Prostate gland (tissue), 2 donors: ENCODE measurements around the gene PKN2.

ENCODE experiments used
- POLR2A ChIP-seq: fragments of 450-650 bp; IDR thresholded peaks from one replicate; pipeline ENCODE4 v1.6.1; 2016; ENCODE audit warnings: antibody characterized with exemption, mild to moderate bottlenecking
- TF ChIP-seq, protein P1 (sequence below), 4 experiments: fragments of 200-600 bp in 2 of 4; fragments of 450-650 bp in 2 of 4; sonication (generic) in 2 of 4; IDR thresholded peaks; 1 replicate in 3 of 4; 2 replicates in 1 of 4; pipeline ENCODE4 v1.5.1; 2016 to 2019; ENCODE audit warnings: antibody characterized with exemption in 4 of 4, mild to moderate bottlenecking in 2 of 4, moderate library complexity in 2 of 4

DNA sequence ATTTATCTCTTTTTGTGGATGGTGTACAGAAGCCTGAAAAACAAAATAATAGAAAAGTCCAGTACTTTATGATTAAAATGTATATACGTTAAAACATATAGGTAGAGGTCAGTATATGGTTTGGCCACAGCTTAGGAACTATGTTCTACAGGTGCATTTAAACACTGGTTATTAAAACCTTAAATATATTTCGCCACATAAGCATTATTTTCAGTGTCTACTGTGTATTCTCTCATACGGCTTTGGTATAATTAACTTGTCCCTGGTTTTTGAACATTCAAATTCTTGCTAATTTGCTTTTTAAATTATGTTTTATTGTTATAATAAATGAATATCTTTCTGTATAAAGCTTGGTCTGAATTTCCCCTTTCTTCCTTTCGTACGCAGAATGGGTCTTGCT is 119.4 kb downstream of the PKN2 start:
- no peak for TF ChIP-seq POLR2A
- TF ChIP-seq, protein P1, sequence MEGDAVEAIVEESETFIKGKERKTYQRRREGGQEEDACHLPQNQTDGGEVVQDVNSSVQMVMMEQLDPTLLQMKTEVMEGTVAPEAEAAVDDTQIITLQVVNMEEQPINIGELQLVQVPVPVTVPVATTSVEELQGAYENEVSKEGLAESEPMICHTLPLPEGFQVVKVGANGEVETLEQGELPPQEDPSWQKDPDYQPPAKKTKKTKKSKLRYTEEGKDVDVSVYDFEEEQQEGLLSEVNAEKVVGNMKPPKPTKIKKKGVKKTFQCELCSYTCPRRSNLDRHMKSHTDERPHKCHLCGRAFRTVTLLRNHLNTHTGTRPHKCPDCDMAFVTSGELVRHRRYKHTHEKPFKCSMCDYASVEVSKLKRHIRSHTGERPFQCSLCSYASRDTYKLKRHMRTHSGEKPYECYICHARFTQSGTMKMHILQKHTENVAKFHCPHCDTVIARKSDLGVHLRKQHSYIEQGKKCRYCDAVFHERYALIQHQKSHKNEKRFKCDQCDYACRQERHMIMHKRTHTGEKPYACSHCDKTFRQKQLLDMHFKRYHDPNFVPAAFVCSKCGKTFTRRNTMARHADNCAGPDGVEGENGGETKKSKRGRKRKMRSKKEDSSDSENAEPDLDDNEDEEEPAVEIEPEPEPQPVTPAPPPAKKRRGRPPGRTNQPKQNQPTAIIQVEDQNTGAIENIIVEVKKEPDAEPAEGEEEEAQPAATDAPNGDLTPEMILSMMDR (IDR thresholded peaks at IDR 0.05): no peak
